Right ventricle myocardium inferior (tissue), 1 donor: Measurements from ENCODE around the gene MTMR10. TPM values are rescaled to one million over a fixed set of nuclear protein-coding genes. Genes with fewer than 3 reads are reported as not detected.

Experiments
- ATAC-seq: fragments of 200-7000 bp; cut with Tn5 transposase; one replicate; pipeline ENCODE4 v1.9.1; 2020; ENCODE audit warnings: mild to moderate bottlenecking, moderate library complexity
- DNase-seq: peaks from one replicate; pipeline ENCODE4 v3.0.0; 2021; ENCODE audit errors: missing footprints
- intact Hi-C: fragments of 100-400 bp; cut with DNase I; formaldehyde crosslinking; loops from one replicate; pipeline ENCODE4 v1.11.0; 2022
- total RNA-seq: library from RNA; stranded (reverse); fragmentation: NEBNext Ultra II Directional; extraction: Animal tissue kit (Norgen Biotek cat#: 25700); gene quantifications from one replicate; pipeline ENCODE4 v1.2.1, GENCODE V29; 2021
- donor health status: DM: no; HTN: yes; CAD: no; lungs with severe emphysema.

Gene MTMR10
- total RNA-seq, 1 donor from 2014 or later, result 31.4 TPM

DNA sequence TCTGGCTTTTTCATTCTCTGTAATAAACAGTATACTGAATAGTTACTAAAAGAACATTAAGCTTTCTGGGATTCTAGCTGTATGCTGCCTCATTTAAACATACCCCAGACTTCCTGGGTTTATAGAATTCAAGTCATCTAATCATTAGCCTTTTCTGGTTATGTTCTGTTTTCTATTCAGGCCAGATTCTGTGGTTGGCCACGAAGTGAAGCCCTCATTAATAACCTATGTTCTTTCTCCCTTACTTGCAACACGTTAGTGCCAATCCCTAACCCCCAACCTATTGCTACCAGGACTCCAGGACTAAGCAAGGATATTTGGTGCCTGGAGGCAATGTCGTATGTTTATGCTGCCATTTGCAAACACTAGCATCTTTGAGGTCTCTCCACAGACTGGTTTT, 28.6 kb upstream of the MTMR10 start:
- ATAC-seq, result no peak
- intact Hi-C loops, result no loop called here
- no peak for DNase-seq

DNA sequence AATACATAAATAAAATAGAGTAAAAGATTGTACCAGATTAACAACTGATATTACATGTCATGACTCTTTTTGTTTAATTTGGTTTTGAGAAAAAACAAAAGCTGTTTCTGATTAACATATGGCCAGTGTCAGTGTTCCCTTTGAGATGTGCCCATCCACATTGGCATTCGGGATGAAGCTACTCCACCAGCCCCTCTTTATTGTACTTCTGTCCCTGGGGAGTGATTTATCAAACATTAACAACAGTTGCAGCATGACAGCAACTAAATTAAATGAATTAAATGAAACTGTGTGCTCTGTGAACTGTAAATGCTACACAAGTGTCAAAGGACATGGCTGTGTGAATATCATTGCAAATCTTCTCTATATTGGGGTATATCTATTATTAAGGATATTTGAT, 25.9 kb upstream of the MTMR10 start:
- ATAC-seq, result no peak
- no peak for DNase-seq
- intact Hi-C loops, result no loop called here

DNA sequence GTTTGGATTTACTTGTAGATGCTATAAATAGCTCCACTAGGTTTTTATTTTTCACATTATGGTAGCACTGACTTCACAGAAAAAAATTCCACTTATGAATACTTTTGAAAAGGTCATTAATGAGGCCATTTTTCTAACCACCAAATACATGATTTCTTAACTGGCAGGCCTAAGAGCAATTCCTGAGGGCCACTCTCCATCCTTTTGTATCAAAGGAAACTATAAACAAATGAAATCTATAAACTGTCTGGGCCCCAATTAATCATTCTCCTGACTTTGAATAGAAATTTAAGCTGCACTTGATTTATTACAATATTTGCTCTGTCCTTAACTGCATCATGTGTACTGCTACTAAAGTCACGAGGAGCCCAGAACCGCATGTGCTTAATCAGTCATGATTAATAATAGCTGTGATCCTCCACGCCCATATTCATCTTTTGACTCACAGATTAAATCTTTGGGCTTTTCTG, 25.1 kb upstream of the MTMR10 start:
- intact Hi-C loops, result no loop called here
- no peak for ATAC-seq
- DNase-seq, result no peak

DNA sequence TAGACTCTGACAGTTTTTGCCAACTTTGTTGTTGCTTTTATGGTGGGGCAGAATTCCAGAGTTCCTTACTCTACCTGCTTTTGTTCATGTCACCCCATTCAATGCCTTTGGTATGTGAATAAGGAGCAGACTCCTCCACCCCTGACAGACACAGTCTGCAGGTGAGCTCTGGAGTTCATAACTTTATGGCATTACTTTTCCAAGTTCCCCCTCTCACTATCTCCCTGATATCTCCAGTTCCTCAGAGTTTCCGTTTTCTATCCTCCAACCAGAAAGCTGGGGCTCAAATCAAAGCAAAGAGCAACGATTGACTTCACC, 23.1 kb upstream of the MTMR10 start:
- intact Hi-C loops, result no loop called here
- DNase-seq, result no peak
- no peak for ATAC-seq

DNA sequence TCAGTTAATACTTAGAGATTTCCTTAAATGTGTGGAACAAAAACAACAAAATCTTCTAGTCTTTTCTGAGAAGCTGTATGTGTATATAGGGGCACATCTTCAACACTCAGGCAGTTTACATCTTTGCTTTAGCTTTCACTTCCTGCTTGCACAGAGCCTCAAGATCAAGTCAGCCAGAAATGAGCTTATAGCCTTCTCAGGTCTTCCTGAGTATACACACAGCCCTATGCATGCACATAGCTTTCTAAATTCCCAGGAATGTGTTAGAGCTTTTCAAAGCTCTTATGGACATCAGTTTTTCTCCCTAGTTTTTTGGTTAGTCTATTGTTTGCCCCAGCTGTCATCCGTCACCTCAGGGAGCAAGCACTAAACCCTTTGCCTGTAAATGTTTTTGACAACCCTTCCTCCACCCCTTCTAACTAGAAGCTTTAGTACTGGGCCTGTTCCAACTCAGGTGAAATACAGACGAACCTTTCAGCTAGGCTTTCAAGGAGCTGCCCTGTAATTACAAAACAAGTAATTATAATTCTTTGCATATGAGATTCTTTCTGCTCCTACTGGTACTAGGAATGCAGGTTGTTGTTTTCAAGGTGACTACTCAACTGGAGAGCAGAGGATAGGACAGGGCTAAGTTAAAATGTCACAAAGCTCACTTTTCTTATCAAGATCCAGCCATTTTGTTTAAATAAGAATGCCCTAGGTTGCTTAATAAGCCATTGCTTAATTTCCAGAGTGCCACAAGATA, 22.6 kb upstream of the MTMR10 start:
- DNase-seq, result no peak
- intact Hi-C loops, result no loop called here
- ATAC-seq, result no peak

DNA sequence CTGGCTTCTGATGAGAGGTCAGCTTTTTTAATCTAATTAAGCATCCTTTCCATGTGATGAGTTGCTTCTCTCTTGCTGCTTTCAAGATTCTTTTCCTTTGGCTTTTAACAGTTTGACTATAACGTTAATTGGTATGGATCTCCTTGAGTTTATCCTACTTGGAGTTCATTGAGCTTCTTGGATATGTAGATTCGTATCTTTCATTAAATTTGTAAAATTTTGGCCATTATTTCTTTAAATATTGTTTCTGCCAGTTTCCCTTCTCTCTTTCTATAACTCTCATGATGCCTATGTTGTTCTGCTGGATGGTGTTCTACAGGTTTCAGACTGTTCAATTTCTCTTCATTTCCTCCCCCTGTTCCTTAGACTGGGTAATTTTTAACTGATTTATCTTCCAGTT, 21.0 kb upstream of the MTMR10 start:
- ATAC-seq, result no peak
- intact Hi-C loops, result no loop called here
- DNase-seq, result no peak

DNA sequence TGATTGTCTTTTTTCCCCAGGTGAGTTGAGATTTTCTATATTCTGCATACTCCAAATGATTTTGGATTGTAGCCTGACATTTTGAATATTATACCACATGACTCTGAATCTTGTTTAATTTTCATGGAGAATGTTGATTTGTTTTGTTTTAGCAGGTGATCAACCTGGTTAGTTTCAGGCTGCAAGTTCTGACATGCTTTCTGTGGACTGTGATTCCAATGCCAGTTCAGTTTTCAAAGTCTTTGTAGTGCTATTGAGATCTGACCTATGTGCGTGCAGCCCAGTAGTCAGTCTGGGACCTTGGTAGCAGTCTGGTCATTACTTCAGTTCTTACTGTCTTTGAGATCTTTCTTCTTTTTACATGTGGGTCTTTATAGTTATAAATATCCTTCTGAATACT, 18.6 kb upstream of the MTMR10 start:
- no peak for ATAC-seq
- intact Hi-C loops, result no loop called here
- no peak for DNase-seq

DNA sequence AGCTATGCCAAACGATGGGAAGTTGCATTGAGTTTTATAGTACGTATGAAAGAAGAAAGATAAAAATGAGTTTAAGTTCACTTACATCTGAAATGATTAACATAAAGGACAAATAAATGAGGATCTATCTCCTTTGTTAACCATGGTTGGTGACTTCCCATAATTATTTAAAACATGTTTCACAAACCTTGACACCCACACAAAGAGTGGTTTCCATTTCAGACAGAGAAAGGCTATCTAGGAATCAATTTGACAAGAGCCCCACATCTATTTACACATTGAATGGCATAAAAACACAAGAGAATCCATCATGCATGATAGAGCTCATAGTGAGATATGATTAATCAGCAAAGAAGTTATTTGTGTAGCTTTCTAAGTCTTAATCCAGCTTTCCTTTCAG, 14.2 kb upstream of the MTMR10 start:
- DNase-seq (no peak), ATAC-seq (no peak)
- intact Hi-C loops, result no loop called here

DNA sequence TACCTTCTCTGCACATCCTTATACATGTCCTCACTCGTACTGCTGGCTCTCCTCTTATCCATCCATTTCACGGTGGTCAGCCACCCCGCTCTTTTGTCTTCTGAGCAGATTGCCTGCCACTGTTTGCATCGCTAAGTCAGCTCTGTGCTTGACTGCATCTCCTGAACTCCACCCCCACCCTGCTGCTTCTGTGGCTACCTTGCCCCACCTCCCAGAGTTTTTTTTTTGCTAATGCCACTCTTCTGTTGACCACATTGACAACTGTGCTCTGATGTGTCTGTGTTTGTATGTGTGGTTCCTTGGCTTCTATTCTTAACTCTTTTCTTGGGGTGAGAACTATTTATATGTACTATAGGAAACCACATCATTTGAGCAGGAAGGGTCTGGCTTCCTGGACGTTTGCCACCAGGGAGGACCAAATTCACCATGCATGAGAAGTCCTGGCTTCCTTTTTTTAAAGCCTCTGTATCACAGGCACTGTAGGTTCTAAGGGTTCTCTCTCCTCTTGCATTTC, 12.8 kb upstream of the MTMR10 start:
- ATAC-seq (peak; percentile 42), DNase-seq (no peak)
- intact Hi-C loops, result no loop called here

DNA sequence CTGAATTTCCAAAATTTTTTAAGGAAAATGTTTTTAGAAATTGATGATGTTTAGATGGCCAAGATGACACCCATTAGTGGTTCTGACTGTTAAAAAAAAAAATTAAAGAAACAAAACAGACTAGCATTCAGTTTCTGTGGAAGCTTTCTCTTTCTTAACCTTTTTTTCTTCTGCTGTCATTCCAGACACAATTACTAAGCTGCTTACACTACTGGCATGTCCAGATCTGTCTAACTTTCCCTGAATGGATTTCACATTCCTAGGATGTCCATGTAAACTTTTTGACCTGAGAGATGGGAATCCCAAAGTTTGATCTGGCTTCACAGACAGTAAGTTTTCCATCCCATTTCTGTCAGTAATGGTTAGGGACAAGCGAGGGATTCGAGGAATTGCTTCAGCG, 10.3 kb upstream of the MTMR10 start:
- no peak for DNase-seq
- no peak for ATAC-seq
- intact Hi-C loops, result no loop called here

DNA sequence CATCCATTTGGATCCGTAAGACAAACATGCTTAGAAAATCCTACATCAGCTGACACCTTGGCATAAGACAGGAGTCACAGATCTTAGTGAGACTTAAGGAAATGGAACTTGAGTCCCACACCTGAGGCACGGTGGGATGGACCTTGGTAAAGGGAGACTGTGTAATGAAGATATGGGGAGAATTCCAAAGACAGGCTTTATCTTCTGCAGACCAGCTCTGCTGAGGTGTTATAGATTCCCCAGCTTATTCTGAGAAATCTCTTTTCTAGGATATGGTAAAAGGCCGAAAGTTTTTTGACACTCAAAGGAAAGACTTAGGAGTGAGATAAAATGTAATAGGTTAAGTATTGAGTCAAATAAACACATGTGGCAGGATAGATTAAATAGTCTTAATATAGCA, 8.3 kb upstream of the MTMR10 start:
- DNase-seq (no peak), ATAC-seq (no peak)
- intact Hi-C loops, result no loop called here

DNA sequence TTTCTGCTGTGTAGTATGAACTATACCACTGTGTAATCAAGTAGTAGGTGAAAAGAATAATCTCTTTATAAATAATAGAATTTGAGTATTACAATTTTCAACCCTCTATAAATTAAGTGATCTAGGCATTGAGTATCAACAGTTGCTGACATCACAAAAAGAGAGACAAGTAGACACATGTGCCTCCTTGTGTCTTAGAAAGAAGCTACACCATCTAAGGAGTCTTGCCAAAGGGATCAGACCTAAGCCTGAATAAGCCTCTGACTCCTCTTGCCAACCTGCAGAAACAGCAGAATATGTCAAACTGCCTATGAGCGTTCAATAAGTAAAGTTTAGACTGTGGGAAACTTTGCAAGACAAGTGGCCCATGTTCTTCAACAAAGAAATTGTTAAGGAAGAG, 5.8 kb upstream of the MTMR10 start:
- no peak for DNase-seq
- intact Hi-C loops, result no loop called here
- no peak for ATAC-seq

DNA sequence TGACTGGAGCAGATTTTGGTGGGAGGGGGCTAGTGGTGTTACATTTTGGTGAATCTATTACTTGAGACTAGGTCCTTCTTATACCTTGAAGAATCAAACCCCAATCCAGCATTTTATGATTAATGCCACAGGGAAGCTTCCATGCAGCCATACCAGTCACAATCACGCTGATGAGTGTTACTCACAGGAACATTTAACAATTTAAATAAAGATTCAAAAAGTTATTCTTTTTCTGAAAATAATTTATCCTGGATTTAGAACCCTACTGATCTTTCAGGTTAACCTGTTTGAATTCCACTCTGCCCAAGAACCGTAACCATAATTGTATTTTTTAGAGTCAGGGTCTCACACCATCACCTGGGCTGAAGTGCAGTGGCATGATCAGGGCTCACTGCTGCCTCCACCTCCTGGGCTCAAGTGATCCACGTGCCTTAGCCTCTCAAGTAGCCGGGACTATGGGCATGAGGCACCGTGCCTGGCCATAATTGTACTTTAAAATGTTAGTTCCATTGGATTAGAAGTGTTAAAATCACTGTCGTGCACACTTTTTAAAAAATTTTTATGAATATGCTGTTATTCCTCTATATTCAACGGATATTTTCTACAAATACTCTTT, 929 bp upstream of the MTMR10 start:
- intact Hi-C loops, result loop anchor here (5.0 kb wide), 3 partner anchors 40 to 90 kb away; partner anchors contain the start of gene FAN1
- no peak for ATAC-seq
- DNase-seq, result no peak

DNA sequence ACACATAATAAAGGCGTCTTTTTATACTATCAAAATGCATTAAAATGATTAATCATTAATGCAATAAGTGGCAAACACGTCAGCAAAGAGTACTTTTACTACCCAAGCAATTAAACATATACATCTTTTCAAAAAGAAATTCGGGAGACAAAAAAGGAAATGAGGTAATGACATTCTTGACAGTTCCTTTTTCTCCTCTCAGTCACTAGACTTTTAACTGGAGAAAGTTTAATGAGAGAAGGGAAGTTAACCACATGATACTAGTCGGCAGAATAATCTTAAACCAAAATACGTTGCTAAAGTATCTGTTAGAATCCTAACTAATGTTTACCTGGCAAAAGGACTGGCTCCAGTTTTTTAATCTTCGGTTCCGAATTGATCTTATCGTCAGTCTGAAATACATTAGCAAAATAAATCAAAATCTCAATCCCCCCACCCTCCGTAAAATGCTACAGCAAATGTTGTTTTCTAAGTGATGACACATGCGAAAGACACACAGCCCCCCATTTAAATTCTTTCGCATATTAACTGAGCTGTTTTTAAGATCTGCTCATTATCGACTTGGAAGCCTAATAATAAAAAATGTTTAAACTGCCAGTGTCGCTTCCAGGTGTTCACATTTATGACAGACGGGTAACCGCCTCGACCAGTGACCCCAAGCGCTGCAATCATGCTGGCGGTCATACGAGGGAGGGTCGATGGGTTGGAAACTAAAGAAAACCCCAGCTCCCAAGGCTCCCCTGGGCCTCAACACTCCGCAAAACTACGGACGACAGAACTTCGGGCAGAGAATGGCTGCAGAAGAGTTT, 778 bp downstream of the MTMR10 start:
- DNase-seq, result no peak
- intact Hi-C loops, result loop anchor here (5.0 kb wide), 3 partner anchors 42 to 88 kb away; partner anchors contain the start of gene FAN1
- no peak for ATAC-seq

DNA sequence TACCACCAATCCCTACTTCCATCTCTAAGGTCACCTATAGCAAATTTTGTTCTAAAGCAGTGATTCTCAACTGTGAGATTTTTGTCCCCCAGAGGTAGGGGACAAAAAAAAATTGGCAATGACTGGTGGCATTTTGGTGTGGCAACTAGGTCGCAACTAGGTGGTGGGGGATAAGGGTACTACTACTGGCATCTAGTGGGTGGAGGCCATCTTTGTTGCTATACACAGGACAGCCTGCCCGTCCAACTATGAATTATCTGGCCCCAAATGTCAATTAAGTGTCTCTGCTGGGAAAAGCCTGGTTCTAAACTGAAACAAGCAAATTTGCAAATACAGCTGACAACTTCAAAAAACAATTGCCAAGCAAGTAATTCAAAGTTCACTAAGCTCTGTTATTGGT, 1.4 kb downstream of the MTMR10 start:
- no peak for DNase-seq
- intact Hi-C loops, result loop anchor here (5.0 kb wide), 3 partner anchors 42 to 88 kb away; partner anchors contain the start of gene FAN1
- ATAC-seq, result no peak

DNA sequence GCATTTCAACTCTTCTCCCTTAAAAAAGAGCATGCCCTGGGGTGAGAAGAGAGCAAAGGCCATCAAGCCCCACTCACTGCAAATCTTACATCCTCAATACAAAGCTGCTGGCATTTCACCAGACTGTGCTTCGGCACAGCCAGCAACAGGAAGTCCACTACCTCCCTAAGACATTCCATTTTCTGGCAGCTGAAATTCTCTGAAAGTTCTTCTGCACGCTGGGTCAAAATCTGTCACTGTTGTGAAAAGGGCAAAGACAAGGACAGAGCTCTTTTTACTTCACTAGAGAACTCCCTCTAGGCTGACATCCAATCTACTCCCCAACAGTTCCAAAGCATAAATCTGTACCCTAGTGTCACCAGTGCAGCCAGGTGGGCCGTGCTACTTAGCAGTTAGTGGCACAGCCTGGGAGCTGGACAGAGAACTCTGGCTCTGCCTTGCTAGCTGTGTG, 6.3 kb downstream of the MTMR10 start:
- ATAC-seq (peak; percentile 69), DNase-seq (peak; percentile 67)
- intact Hi-C loops, result no loop called here

DNA sequence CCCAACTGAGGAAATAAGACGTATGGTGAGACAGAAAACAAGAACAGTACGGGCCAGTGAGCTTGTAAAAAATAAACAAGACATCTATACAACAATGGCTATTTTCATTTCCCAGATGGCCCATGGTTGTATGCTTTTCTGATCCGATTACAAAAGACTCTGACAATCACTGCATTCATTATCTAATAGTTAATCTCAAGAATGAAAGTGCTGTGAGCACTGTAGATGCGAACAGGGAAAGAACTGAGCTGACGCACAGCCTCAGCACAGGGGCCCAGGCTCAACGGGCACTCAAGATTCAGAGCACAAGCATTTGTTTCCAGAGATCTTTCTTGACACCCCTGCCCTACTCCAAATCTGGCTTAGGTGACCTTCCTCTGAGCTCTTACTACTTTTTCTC, 6.9 kb downstream of the MTMR10 start:
- intact Hi-C loops, result no loop called here
- DNase-seq (no peak), ATAC-seq (no peak)

DNA sequence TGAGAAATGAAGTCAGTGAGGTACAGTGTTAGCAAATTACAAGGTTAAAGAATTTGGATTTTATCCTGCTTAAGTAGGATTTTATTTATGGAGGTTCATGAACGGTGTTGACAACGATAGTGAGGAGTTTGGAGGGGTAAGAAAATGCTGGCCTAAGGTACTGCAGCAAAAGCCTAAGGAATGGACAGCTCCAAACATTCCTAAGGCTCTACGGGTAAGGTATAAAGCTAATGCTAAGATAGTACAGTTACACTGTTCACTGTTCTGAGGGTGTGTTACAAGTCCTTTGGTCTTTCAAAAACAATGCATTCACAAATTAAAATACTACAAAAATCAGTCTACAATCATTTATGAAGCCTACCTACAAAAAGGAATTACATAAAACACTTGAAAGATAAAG, 7.3 kb downstream of the MTMR10 start:
- ATAC-seq, result no peak

DNA sequence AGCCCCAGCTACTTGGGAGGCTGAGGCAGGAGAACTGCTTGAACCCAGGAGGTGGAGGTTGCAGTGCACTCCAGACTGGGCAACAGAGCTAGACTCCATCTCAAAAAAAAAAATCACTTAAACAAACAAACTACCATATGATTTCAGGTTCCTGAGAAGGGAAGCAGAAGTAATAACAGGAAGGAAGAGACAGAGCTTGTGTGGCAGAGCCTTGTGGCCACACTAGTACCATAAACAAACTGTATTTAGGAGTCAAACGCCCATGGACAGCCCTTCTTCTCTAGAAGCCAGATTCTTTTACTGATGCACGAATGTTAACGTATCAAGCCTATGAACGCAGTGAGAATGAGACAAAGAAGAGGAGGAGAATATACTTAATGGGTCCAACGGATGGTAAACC, 12.0 kb downstream of the MTMR10 start:
- DNase-seq (no peak), ATAC-seq (peak; percentile 20)
- intact Hi-C loops, result no loop called here

More for the DNA sequence above, 7.3 kb downstream of the MTMR10 start:
- intact Hi-C loops, result no loop called here
- DNase-seq, result no peak

DNA sequence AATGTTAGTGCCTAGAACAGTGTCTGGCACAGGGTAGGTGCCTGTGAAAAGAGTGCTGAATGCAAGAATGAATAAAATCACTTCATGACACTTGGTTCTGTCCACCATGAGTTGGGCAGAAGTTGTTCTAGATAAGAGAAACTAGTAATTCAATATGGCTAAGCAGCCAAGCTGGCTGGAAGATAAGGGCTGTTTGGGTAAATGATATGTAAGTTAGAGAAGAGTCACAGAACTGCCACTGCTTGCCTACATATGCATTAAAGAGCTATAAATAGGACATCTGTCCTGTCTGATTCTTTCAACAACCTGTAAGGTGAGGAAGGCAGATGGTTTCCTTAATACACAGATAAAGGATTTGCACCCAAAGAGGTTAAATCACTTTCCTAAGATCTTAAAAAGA, 13.1 kb downstream of the MTMR10 start:
- no peak for DNase-seq
- no peak for ATAC-seq
- intact Hi-C loops, result no loop called here
